IMR-90 (cell line): ENCODE measurements around the gene FHIP1A. TPM values are rescaled to one million over a fixed set of nuclear protein-coding genes. Genes with fewer than 3 reads are reported as not detected.

Experiments used
- ATAC-seq: fragments of 200-7000 bp; cut with Tn5 transposase; 2 replicates; pipeline ENCODE4 v1.9.1; 2020; ENCODE audit warnings: low read depth, mild to moderate bottlenecking, moderate library complexity
- BruUV-seq: library from RNA; stranded (reverse); fragments of 400-500 nt; replicated peaks from 2 replicates; lab custom pipeline; 2021; lab: Mats Ljungman, UMichigan
- CTCF ChIA-PET: fragments of 300-600 bp; formaldehyde crosslinking; extraction: SDS; loops from one replicate; lab custom pipeline; 2021; ENCODE audit warnings: antibody characterized with exemption; lab: Yijun Ruan, JAX
- POLR2A ChIA-PET: fragments of 300-600 bp; sonication (Branson Sonifier 250); formaldehyde crosslinking; loops from one replicate; lab custom pipeline; 2022; ENCODE audit warnings: antibody characterized with exemption; ENCODE audit not compliant: unreplicated experiment; lab: Charles Lee
- DNase-seq: peaks from one replicate; pipeline ENCODE4 v3.0.0; 2013
- H2AFZ ChIP-seq: replicated peaks from 2 replicates; pipeline ENCODE3; 2013; ENCODE audit warnings: low read length, mild to moderate bottlenecking; ENCODE audit not compliant: poor library complexity
- H2AK5ac ChIP-seq: 2 replicates; pipeline ENCODE4 v1.6.1; 2013; ENCODE audit warnings: low read depth, low read length, inconsistent platforms
- H2AK9ac ChIP-seq: replicated peaks from 2 replicates; pipeline ENCODE3; 2013; ENCODE audit warnings: mild to moderate bottlenecking, low read depth, low read length, moderate library complexity; ENCODE audit not compliant: poor library complexity
- H2BK120ac ChIP-seq: 2 replicates; pipeline ENCODE4 v1.6.1; 2013; ENCODE audit warnings: low read depth, low read length, inconsistent platforms
- H2BK15ac ChIP-seq: 3 replicates; pipeline ENCODE4 v1.6.1; 2013; ENCODE audit warnings: low read depth, low read length, inconsistent platforms
- H2BK20ac ChIP-seq: 2 replicates; pipeline ENCODE4 v1.6.1; 2013; ENCODE audit warnings: low read depth, mild to moderate bottlenecking, inconsistent platforms, low read length, moderate library complexity
- H2BK5ac ChIP-seq: 2 replicates; pipeline ENCODE4 v1.6.1; 2013; ENCODE audit warnings: mild to moderate bottlenecking, low read depth, low read length, inconsistent platforms; ENCODE audit not compliant: poor library complexity, severe bottlenecking
- H3K14ac ChIP-seq: replicated peaks from 2 replicates; pipeline ENCODE4 v1.6.1; 2013; ENCODE audit warnings: low read depth, low read length, inconsistent platforms
- H3K18ac ChIP-seq: 2 replicates; pipeline ENCODE4 v1.6.1; 2013; ENCODE audit warnings: low read depth, low read length, control low read depth
- H3K23ac ChIP-seq: 2 replicates; pipeline ENCODE4 v1.6.1; 2013; ENCODE audit warnings: low read depth, low read length, inconsistent platforms
- H3K27ac ChIP-seq: 2 replicates; pipeline ENCODE4 v1.5.1; 2013; ENCODE audit warnings: mild to moderate bottlenecking, control low read depth, low read length; ENCODE audit not compliant: insufficient read depth
- H3K27me3 ChIP-seq: 2 replicates; pipeline ENCODE4 v1.6.1; 2013; ENCODE audit warnings: low read length; ENCODE audit not compliant: control insufficient read depth, insufficient read depth
- H3K36me3 ChIP-seq: 2 replicates; pipeline ENCODE4 v1.6.1; 2013; ENCODE audit warnings: low read length, mixed read lengths; ENCODE audit not compliant: control insufficient read depth, insufficient read depth
- H3K4ac ChIP-seq: 2 replicates; pipeline ENCODE4 v1.6.1; 2013; ENCODE audit warnings: low read depth, low read length, inconsistent platforms
- H3K4me1 ChIP-seq: 2 replicates; pipeline ENCODE4 v1.6.1; 2013; ENCODE audit warnings: low read length, mixed read lengths; ENCODE audit not compliant: control insufficient read depth, insufficient read depth
- H3K4me2 ChIP-seq: 2 replicates; pipeline ENCODE4 v1.6.1; 2013; ENCODE audit warnings: low read depth, mild to moderate bottlenecking, control low read depth, low read length, moderate library complexity
- H3K4me3 ChIP-seq: 2 replicates; pipeline ENCODE4 v1.5.1; 2013; ENCODE audit warnings: low read depth, mild to moderate bottlenecking, control low read depth, low read length, moderate library complexity; ENCODE audit not compliant: insufficient read depth
- H3K56ac ChIP-seq: 2 replicates; pipeline ENCODE4 v1.6.1; 2013; ENCODE audit warnings: low read length, inconsistent platforms; ENCODE audit not compliant: insufficient read depth; ENCODE audit errors: extremely low read depth
- H3K79me1 ChIP-seq, 2 experiments: 2 replicates each; pipeline ENCODE4 v1.6.1; 2013; ENCODE audit warnings: low read length in 2 of 2, inconsistent platforms in 1 of 2, low read depth in 1 of 2
- H3K9ac ChIP-seq: 2 replicates; pipeline ENCODE4 v1.6.1; 2013; ENCODE audit warnings: low read depth, low read length, control low read depth
- H3K9me1 ChIP-seq: 2 replicates; pipeline ENCODE4 v1.6.1; 2013; ENCODE audit warnings: low read length, inconsistent platforms; ENCODE audit not compliant: insufficient read depth
- H3K9me3 ChIP-seq: 2 replicates; pipeline ENCODE4 v1.6.1; 2013; ENCODE audit warnings: low read length; ENCODE audit not compliant: control insufficient read depth, insufficient read depth
- H4K20me1 ChIP-seq: 2 replicates; pipeline ENCODE4 v1.6.1; 2013; ENCODE audit warnings: low read length, inconsistent platforms; ENCODE audit not compliant: insufficient read depth
- H4K5ac ChIP-seq: 2 replicates; pipeline ENCODE4 v1.6.1; 2013; ENCODE audit warnings: mild to moderate bottlenecking, low read depth, low read length, control low read depth
- H4K8ac ChIP-seq, 2 experiments: 2 replicates each; pipeline ENCODE4 v1.6.1; 2013; ENCODE audit warnings: low read depth in 2 of 2, low read length in 2 of 2, control low read depth in 1 of 2, inconsistent platforms in 1 of 2
- H4K91ac ChIP-seq: 2 replicates; pipeline ENCODE4 v1.6.1; 2013; ENCODE audit warnings: low read depth, low read length, inconsistent platforms; ENCODE audit not compliant: insufficient read depth
- MAFK ChIP-seq: IDR thresholded peaks from 2 replicates; pipeline ENCODE4 v1.6.1; 2012; ENCODE audit warnings: low read depth, low read length, improper control_type of control experiment
- MAZ ChIP-seq: IDR thresholded peaks from 2 replicates; pipeline ENCODE4 v1.6.1; 2012; ENCODE audit warnings: low read depth, mild to moderate bottlenecking, low read length, improper control_type of control experiment, moderate library complexity, borderline replicate concordance
- RCOR1 ChIP-seq: IDR thresholded peaks from 2 replicates; pipeline ENCODE4 v1.6.1; 2012; ENCODE audit warnings: mild to moderate bottlenecking, low read length, improper control_type of control experiment; ENCODE audit not compliant: insufficient replicate concordance
- USF2 ChIP-seq: fragments of 150-350 bp; IDR thresholded peaks from 2 replicates; pipeline ENCODE4 v1.6.1; 2017; ENCODE audit warnings: mild to moderate bottlenecking, antibody characterized with exemption, low read length, low read depth
- WGBS, 2 experiments: methylation state at CpG; one replicate each; pipeline versions ENCODE4 v1.1.5 to v1.1.7; 2013; ENCODE audit warnings: missing lambda C conversion rate in 2 of 2; ENCODE audit not compliant: insufficient read length in 1 of 2; ENCODE audit errors: extremely low coverage in 2 of 2; 5-methylcytosine and 5-hydroxymethylcytosine counted together
- dilution Hi-C: fragments of 300-500 bp; cut with HindIII; formaldehyde crosslinking; loops from one replicate; pipeline ENCODE4 v1.14.3; 2018; ENCODE audit warnings: low sequenced_read_pairs; ENCODE audit not compliant: unreplicated experiment
- in situ Hi-C: fragments of 300-500 bp; cut with MboI; formaldehyde crosslinking; loops from 3 replicates; pipeline ENCODE4 v1.14.3; 2019; ENCODE audit warnings: low sequenced_read_pairs, inconsistent platforms, mixed read lengths
- intact Hi-C: fragments of 100-400 bp; cut with micrococcal nuclease; formaldehyde crosslinking; loops from 2 replicates; pipeline ENCODE4 v1.10.0; 2022
- polyA plus RNA-seq, 3 experiments: library from polyadenylated mRNA; depleted of rRNA; stranded (reverse); fragments of >200 nt; gene quantifications; 2 replicates each; pipeline ENCODE4 v1.2.3, GENCODE V29; 2012; ENCODE audit warnings: low replicate concordance in 1 of 3
- total RNA-seq: library from RNA; depleted of rRNA; stranded (reverse); fragments of >200 nt; gene quantifications from 2 replicates; pipeline ENCODE4 v1.2.3, GENCODE V29; 2012

FHIP1A gene
- total and polyA plus RNA-seq, 2 of the 4 experiments (the other 2 are of a cell fraction) = 0.02 to 0.18 TPM

DNA sequence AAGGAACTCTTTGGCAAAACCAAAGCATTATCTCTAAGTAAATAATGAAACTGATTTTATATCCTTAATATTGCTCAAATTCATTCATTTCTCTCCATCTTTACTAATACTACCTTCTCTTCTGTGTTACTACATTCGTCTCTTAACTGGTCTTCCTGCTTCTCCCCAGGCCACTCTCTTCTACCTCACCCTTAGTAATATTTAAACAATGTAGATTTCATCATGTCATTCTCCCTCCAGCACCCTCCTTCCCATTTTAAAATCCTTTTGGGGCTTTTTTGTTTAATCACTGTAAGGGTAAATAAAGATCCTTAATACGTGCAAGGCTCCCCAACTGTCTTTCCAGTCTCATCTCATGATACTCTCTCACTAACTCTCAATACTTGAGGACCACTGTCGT lies 19.4 kb downstream of the FHIP1A start:
- Histone ChIP-seq H2BK20ac (no peak overlapping the region), H3K4me3 (no peak overlapping the region), H3K56ac (no peak overlapping the region), H3K18ac (no peak overlapping the region), H2AK9ac (no peak overlapping the region), H3K79me1 (no peaks in the 10 kb centered on the region), H4K8ac (no peak overlapping the region), H3K9me3 (no peaks in the 10 kb centered on the region; the same call in 1 of the 2 replicates), H3K9ac (no peak overlapping the region), H2AK5ac (no peak overlapping the region), H3K14ac (no peak overlapping the region), H3K9me1 (no peaks in the 10 kb centered on the region), H4K20me1 (no peaks in the 10 kb centered on the region), H3K4ac (no peak overlapping the region), H2BK120ac (no peak overlapping the region), H4K5ac (no peak overlapping the region), H3K27ac (no peak overlapping the region), H3K23ac (no peak overlapping the region), H2BK5ac (no peak overlapping the region), H2BK15ac (no peak overlapping the region), H3K4me1 (no peaks in the 10 kb centered on the region), H3K27me3 (peaks cover 2% of the 10 kb centered on the region; the same call in 1 of the 2 replicates), H3K36me3 (no peaks in the 10 kb centered on the region), H3K4me2 (no peak overlapping the region), H4K91ac (no peak overlapping the region), H2AFZ (no peak overlapping the region)
- in situ Hi-C loops (no loop called here), dilution Hi-C loops (no loop called here), intact Hi-C loops (no loop called here)
- whole genome bisulfite sequencing, 2 experiments = 33% methylated on average over 1 of the region's 3 CpGs; no CpG with 5 or more reads in 1 of the 2 experiments
- no peak for ATAC-seq
- POLR2A ChIA-PET = no interaction called here
- BruUV-seq = no TSS peak
- no peak for DNase-seq
- CTCF ChIA-PET = no interaction called here
- TF ChIP-seq MAFK (no peak), MAZ (no peak), USF2 (no peak), RCOR1 (no peak)
